Measurements from ENCODE around the gene SYT3. TPM values are rescaled to one million over a fixed set of nuclear protein-coding genes. Genes with fewer than 3 reads are reported as not detected.

The SYT3 gene
- total and polyA plus RNA-seq, 2 of the 8 experiments (the other 6 are each of a cell fraction or from before 2014, with no cell fraction given) = 6.7 to 17.3 TPM

DNA sequence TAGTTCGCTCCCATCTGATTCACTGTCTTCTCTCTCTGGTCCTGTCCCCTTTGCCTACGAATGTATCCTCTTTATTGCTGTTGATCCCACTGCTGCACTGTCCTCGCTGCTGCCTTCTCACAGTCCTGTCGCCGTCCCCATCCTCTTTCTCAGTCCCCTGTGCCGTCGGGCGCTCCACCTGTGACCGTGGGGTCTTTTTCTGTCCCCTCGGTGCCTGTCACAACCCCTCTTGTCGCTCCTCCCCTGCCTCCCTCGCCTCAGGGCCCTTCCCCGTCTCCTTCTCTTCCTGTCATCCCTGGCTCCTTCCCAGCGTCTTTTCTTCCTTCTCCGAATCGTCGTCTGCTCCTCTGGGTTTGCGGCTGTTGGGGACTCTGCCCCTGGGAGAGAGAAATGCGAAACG, 32.3 kb downstream of the SYT3 start (continued):
- TF ChIP-seq JUN (IDR thresholded peaks at IDR 0.05; ENCODE audit: low read depth, low read length) = no peak
- no peak for TF ChIP-seq YY1 (IDR thresholded peaks at IDR 0.05; ENCODE audit: low read depth, low read length)
- TF ChIP-seq PHF8 (conservative IDR thresholded peaks at IDR 0.05; ENCODE audit: low read depth, low read length) = no peak

All from H1 (cell line).